Ovary (tissue), 9 donors: ENCODE data around the gene EIF4E3. TPM values are rescaled to one million over a fixed set of nuclear protein-coding genes. Genes with fewer than 3 reads are reported as not detected.

ENCODE experiments used
- DNase-seq, 5 donors: peaks; one replicate each; pipeline ENCODE4 v3.0.0-alpha.2; 2019 to 2020
- H3K27ac ChIP-seq, 2 donors: fragments of 200-600 bp; one replicate each; pipeline versions ENCODE4 v1.5.1 to v1.8.0; 2019 to 2022
- H3K27me3 ChIP-seq: fragments of 200-600 bp; one replicate; pipeline ENCODE4 v1.8.0; 2022
- H3K36me3 ChIP-seq: fragments of 200-600 bp; sonication (generic); one replicate; pipeline ENCODE4 v1.5.1; 2019
- H3K4me1 ChIP-seq: one replicate; pipeline ENCODE4 v1.8.1; 2013; ENCODE audit warnings: mild to moderate bottlenecking, moderate library complexity; ENCODE audit not compliant: insufficient read depth
- H3K4me3 ChIP-seq: fragments of 200-600 bp; sonication (generic); one replicate; pipeline ENCODE4 v1.5.1; 2017
- H3K9me3 ChIP-seq, 2 donors: fragments of 200-600 bp in 1 of 2; sonication (generic) in 1 of 2; one replicate each; pipeline versions ENCODE4 v1.5.1 to v1.8.1; 2013 to 2019; ENCODE audit warnings: mild to moderate bottlenecking in 1 of 2, moderate library complexity in 1 of 2
- CTCF ChIP-seq, 3 donors: fragments of 450-650 bp in 2 of 3; fragments of 200-600 bp in 1 of 3; IDR thresholded peaks; one replicate each; pipeline versions ENCODE4 v1.5.1 to v1.8.0; 2016 to 2022; ENCODE audit warnings: antibody characterized with exemption in 3 of 3, mild to moderate bottlenecking in 1 of 3
- EP300 ChIP-seq: sonication (generic); formaldehyde crosslinking; IDR thresholded peaks from one replicate; pipeline ENCODE4 v1.6.1; 2017; ENCODE audit warnings: antibody characterized with exemption
- POLR2A ChIP-seq: fragments of 450-650 bp; IDR thresholded peaks from one replicate; pipeline ENCODE4 v1.6.1; 2017; ENCODE audit warnings: antibody characterized with exemption, mild to moderate bottlenecking, moderate library complexity
- WGBS, 3 donors: extraction: QIAGEN DNeasy Blood & Tissue Kit in 1 of 3; methylation state at CpG; one replicate each; pipeline versions ENCODE4 v1.1.5 to v1.1.7; 2013 to 2017; 5-methylcytosine and 5-hydroxymethylcytosine counted together
- intact Hi-C, 4 donors: fragments of 100-400 bp; cut with DNase I; formaldehyde crosslinking; loops; one replicate each; pipeline versions ENCODE4 v1.11.0 to v1.15.1; 2022 to 2023
- polyA plus RNA-seq, 2 donors: library from polyadenylated mRNA; stranded (reverse); fragments of 200-250 nt in 1 of 2; fragments of 350-450 nt in 1 of 2; fragmentation: Illumina TruSeq in 1 of 2; extraction: RNeasy Lipid Tissue Mini Kit (QIAGEN cat#74804) in 1 of 2; gene quantifications; one replicate each; pipeline ENCODE4 v1.2.3, GENCODE V29; 2013 to 2014
- total RNA-seq, 7 donors: library from RNA; depleted of rRNA in 2 of 7; stranded (reverse); fragments of >200 nt in 2 of 7; fragmentation: NEBNext Ultra II Directional in 3 of 7; extraction: Animal tissue kit (Norgen Biotek cat#: 25700) in 3 of 7; gene quantifications; one replicate each; pipeline versions ENCODE4 v1.1.0 to v1.2.4, GENCODE V29; 2016 to 2023
- donor health status: DM: no; HTN: no; CAD: no; lungs with moderate emphysema.
- donor health status: DM: no; HTN: no; CAD: no.
- donor health status: Bipolar disorder and iron deficiency.
- donor health status: DM: yes; HTN: yes; CAD: no.
- donor health status: DM: no; HTN: no; CAD: no.
- donor health status: DM: yes; HTN: yes; CAD: no.

EIF4E3 gene
- total and polyA plus RNA-seq, 9 donors: 13.0 to 51.7 (median 38.2) TPM

- H3K27me3 ChIP-seq: no peaks in the 10 kb centered on the region
- no peak for TF ChIP-seq EP300
- TF ChIP-seq CTCF (IDR thresholded peaks at IDR 0.05): no peak
- no peaks in the 10 kb centered on the region for H3K9me3 ChIP-seq
- WGBS, 3 donors: 62 to 71% (median 63%) methylated on average over 4 of the region's 4 CpGs
- no peaks in the 10 kb centered on the region for H3K36me3 ChIP-seq
- intact Hi-C loops: loop anchor here in 2 of 4 donors (10.0 kb wide), 2 partner anchors 1086 to 1096 kb away; no protein-coding TSS in a partner anchor
- no peak for DNase-seq
- H3K4me3 ChIP-seq: no peak overlapping the region
- no peak overlapping the region for H3K27ac ChIP-seq
- peaks cover 3% of the 10 kb centered on the region for H3K4me1 ChIP-seq
Measured at GRCh38 chr3:71728632-71729342, 3.6 kb upstream of the EIF4E3 start.

- Histone ChIP-seq H3K27me3 (no peaks in the 10 kb centered on the region), H3K4me1 (peaks cover 6% of the 10 kb centered on the region), H3K4me3 (no peak overlapping the region), H3K9me3 (no peaks in the 10 kb centered on the region), H3K27ac (peak overlapping the region in 1 of 2 donors; percentile 54), H3K36me3 (no peaks in the 10 kb centered on the region)
- TF ChIP-seq POLR2A (no peak), EP300 (no peak), CTCF (IDR thresholded peaks at IDR 0.05) (no peak)
- 88 to 93% (median 93%) methylated on average over 8 of the region's 8 CpGs for WGBS, 3 donors
- intact Hi-C loops: loop anchor here in 2 of 4 donors (10.0 kb wide), 2 partner anchors 1089 to 1099 kb away; no protein-coding TSS in a partner anchor
- DNase-seq: no peak
Measured at GRCh38 chr3:71726146-71726545, 944 bp upstream of the EIF4E3 start.

- WGBS, 3 donors: 0 to 1% (median 0%) methylated on average over 58 to 73 of the region's 73 CpGs
- H3K27me3 ChIP-seq: no peaks in the 10 kb centered on the region
- H3K4me1 ChIP-seq: peaks cover 6% of the 10 kb centered on the region
- DNase-seq: peak; percentile 34 to 69 (median 58)
- no peaks in the 10 kb centered on the region for H3K9me3 ChIP-seq
- no peak for TF ChIP-seq CTCF (IDR thresholded peaks at IDR 0.05)
- no peak for TF ChIP-seq POLR2A
- TF ChIP-seq EP300: no peak
- peak overlapping the region; percentile 76 to 80 for H3K27ac ChIP-seq
- H3K36me3 ChIP-seq: no peaks in the 10 kb centered on the region
- intact Hi-C loops: loop anchor here in 3 of 4 donors (5.0 to 10.0 kb wide), 3 partner anchors 1090 to 1100 kb away; no protein-coding TSS in a partner anchor
- H3K4me3 ChIP-seq: peak overlapping the region; percentile 90
Measured at GRCh38 chr3:71724584-71725270, 475 bp downstream of the EIF4E3 start.

- TF ChIP-seq POLR2A: no peak
- Histone ChIP-seq H3K27me3 (no peaks in the 10 kb centered on the region), H3K27ac (peak overlapping the region; percentile 76 to 80), H3K9me3 (no peaks in the 10 kb centered on the region), H3K36me3 (no peaks in the 10 kb centered on the region), H3K4me1 (peaks cover 6% of the 10 kb centered on the region), H3K4me3 (peak overlapping the region; percentile 90)
- intact Hi-C loops: loop anchor here in 3 of 4 donors (5.0 to 10.0 kb wide), 3 partner anchors 1091 to 1101 kb away; no protein-coding TSS in a partner anchor
- no peak for DNase-seq
Measured at GRCh38 chr3:71724171-71724453, 1.1 kb downstream of the EIF4E3 start.
